ENCODE results near the gene ABCG4. TPM values are rescaled to one million over a fixed set of nuclear protein-coding genes. Genes with fewer than 3 reads are reported as not detected.

ABCG4 gene
- total RNA-seq, 1 donor from 2014 or later: 1.3 TPM

DNA sequence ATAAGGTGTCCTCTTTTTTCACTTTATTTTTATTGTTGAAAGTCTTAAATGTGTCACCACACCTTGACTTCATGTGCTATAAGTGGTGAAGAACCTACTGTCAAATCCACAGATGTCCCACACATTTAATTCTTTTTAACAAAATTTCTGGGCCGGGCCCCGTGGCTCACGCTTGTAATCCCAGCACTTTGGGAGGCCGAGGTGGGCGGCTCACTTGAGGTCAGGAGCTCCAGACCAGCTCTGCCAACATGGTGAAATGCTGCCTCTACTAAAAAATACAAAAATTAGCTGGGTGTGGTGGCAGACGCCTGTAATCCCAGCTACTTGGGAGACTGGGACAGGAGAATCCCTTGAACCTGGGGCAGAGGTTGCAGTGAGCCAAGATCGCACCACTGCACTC is 60.3 kb downstream of the ABCG4 start:
- TF ChIP-seq, protein P1, sequence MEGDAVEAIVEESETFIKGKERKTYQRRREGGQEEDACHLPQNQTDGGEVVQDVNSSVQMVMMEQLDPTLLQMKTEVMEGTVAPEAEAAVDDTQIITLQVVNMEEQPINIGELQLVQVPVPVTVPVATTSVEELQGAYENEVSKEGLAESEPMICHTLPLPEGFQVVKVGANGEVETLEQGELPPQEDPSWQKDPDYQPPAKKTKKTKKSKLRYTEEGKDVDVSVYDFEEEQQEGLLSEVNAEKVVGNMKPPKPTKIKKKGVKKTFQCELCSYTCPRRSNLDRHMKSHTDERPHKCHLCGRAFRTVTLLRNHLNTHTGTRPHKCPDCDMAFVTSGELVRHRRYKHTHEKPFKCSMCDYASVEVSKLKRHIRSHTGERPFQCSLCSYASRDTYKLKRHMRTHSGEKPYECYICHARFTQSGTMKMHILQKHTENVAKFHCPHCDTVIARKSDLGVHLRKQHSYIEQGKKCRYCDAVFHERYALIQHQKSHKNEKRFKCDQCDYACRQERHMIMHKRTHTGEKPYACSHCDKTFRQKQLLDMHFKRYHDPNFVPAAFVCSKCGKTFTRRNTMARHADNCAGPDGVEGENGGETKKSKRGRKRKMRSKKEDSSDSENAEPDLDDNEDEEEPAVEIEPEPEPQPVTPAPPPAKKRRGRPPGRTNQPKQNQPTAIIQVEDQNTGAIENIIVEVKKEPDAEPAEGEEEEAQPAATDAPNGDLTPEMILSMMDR (conservative IDR thresholded peaks at IDR 0.05): no peak
- H3K27ac Mint-ChIP-seq: no peak overlapping the region
- H3K4me3 Mint-ChIP-seq: no peak overlapping the region
- no peaks in the 10 kb centered on the region for H3K9me3 Mint-ChIP-seq
- peaks cover 13% of the 10 kb centered on the region for H3K4me1 Mint-ChIP-seq (ENCODE audit: unreplicated experiment)
- no peaks in the 10 kb centered on the region for H3K27me3 Mint-ChIP-seq
- DNase-seq (ENCODE audit: extremely low spot score, unreplicated experiment): no peak
- no peaks in the 10 kb centered on the region for H3K36me3 Mint-ChIP-seq

DNA sequence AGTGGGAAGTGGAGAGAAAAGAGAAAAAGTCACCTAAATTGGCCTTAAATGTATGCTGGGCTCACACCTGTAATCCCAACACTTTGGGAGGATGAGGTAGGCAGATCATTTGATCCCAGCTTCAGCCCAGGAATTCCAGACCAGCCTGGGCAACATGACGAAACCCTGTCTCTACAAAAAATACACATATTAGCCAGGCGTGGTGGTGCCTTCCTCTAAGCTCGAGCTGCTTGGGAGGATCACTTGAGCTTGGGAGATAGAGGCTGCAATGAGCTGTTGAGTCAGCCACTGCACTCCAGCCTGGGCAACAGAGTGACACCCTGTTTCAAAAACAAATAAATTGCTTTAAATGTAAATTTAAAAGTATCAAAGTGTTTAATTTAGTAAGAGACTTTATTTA is 61.2 kb downstream of the ABCG4 start:
- Mint-ChIP-seq H3K4me3 (no peak overlapping the region), H3K4me1 (ENCODE audit: unreplicated experiment) (peaks cover 11% of the 10 kb centered on the region), H3K27me3 (no peaks in the 10 kb centered on the region), H3K36me3 (no peaks in the 10 kb centered on the region), H3K27ac (no peak overlapping the region), H3K9me3 (no peaks in the 10 kb centered on the region)
- TF ChIP-seq, protein P1 (conservative IDR thresholded peaks at IDR 0.05): no peak
- DNase-seq (ENCODE audit: extremely low spot score, unreplicated experiment): no peak

Other genes starting within 250 kb of the ABCG4 start
- gene BCL9L, start 223.1 kb upstream of the ABCG4 start, total RNA-seq (ENCODE audit: low replicate concordance): 44.4 and 77.2 TPM in 2 replicates
- 26.8 and 30.1 TPM in 2 replicates for gene UPK2, start 192.8 kb upstream of the ABCG4 start, total RNA-seq (ENCODE audit: low replicate concordance)
- not detected in 2 replicates for gene FOXR1, start 177.3 kb upstream of the ABCG4 start, total RNA-seq (ENCODE audit: low replicate concordance)
- 33.6 and 36.4 TPM in 2 replicates for gene CENATAC, start 150.9 kb upstream of the ABCG4 start, total RNA-seq (ENCODE audit: low replicate concordance)
- gene RPS25, start 130.7 kb upstream of the ABCG4 start, total RNA-seq (ENCODE audit: low replicate concordance): 1,257 and 1,262 TPM in 2 replicates
- gene TRAPPC4, start 130.3 kb upstream of the ABCG4 start, total RNA-seq (ENCODE audit: low replicate concordance): 60.7 and 73.1 TPM in 2 replicates
- 40.5 and 41.4 TPM in 2 replicates for gene SLC37A4, start 118.2 kb upstream of the ABCG4 start, total RNA-seq (ENCODE audit: low replicate concordance)
- gene HYOU1, start 91.8 kb upstream of the ABCG4 start, total RNA-seq (ENCODE audit: low replicate concordance): 138 and 185 TPM in 2 replicates
- 34.8 and 35.8 TPM in 2 replicates for gene VPS11, start 81.2 kb upstream of the ABCG4 start, total RNA-seq (ENCODE audit: low replicate concordance)
- 25.3 and 38.2 TPM in 2 replicates for gene HMBS, start 64.2 kb upstream of the ABCG4 start, total RNA-seq (ENCODE audit: low replicate concordance)
- gene DPAGT1, start 47.2 kb upstream of the ABCG4 start, total RNA-seq (ENCODE audit: low replicate concordance): 46.4 and 62.1 TPM in 2 replicates
- gene C2CD2L, start 41.7 kb upstream of the ABCG4 start, total RNA-seq (ENCODE audit: low replicate concordance): 10.7 and 13.5 TPM in 2 replicates
- gene HINFP, start 27.5 kb upstream of the ABCG4 start, total RNA-seq (ENCODE audit: low replicate concordance): 31.6 and 33.0 TPM in 2 replicates
- 8.7 and 11.5 TPM in 2 replicates for gene NLRX1, start 19.7 kb downstream of the ABCG4 start, total RNA-seq (ENCODE audit: low replicate concordance)
- gene NHERF4, start 36.4 kb downstream of the ABCG4 start, total RNA-seq (ENCODE audit: low replicate concordance): 2.3 and 7.0 TPM in 2 replicates
- gene CBL, start 57.3 kb downstream of the ABCG4 start, total RNA-seq (ENCODE audit: low replicate concordance): 14.4 and 21.1 TPM in 2 replicates
- 3.0 and 10.3 TPM in 2 replicates for gene MCAM, start 168.1 kb downstream of the ABCG4 start, total RNA-seq (ENCODE audit: low replicate concordance)
- gene RNF26, start 185.5 kb downstream of the ABCG4 start, total RNA-seq (ENCODE audit: low replicate concordance): 40.3 and 45.6 TPM in 2 replicates
- gene C1QTNF5, start 191.8 kb downstream of the ABCG4 start, total RNA-seq (ENCODE audit: low replicate concordance): 2.0 and 4.0 TPM in 2 replicates
- gene MFRP, start 197.7 kb downstream of the ABCG4 start, total RNA-seq (ENCODE audit: low replicate concordance): not detected in 2 replicates
- gene USP2, start 232.6 kb downstream of the ABCG4 start, total RNA-seq (ENCODE audit: low replicate concordance): 7.4 and 8.2 TPM in 2 replicates